Fibroblast of lung (primary cell): ENCODE measurements around the gene SLC6A1.

Source experiments
- EZH2 ChIP-seq: IDR thresholded peaks from 2 replicates; pipeline ENCODE4 v1.5.1; 2012; ENCODE audit warnings: low read length, control low read depth, mild to moderate bottlenecking; ENCODE audit errors: missing control alignments
- TF ChIP-seq, protein P1 (sequence below), 2 donors: IDR thresholded peaks in 1 of 2; conservative IDR thresholded peaks in 1 of 2; 1 replicate in 1 of 2; 2 replicates in 1 of 2; pipeline ENCODE4 v1.5.1; 2011 to 2012; ENCODE audit warnings: low read length in 2 of 2, control low read depth in 1 of 2, inconsistent platforms in 1 of 2, low read depth in 1 of 2, mild to moderate bottlenecking in 1 of 2

GRCh38 chr3:10977892-10978510, 14.5 kb upstream of the SLC6A1 start:
- TF ChIP-seq, protein P1, sequence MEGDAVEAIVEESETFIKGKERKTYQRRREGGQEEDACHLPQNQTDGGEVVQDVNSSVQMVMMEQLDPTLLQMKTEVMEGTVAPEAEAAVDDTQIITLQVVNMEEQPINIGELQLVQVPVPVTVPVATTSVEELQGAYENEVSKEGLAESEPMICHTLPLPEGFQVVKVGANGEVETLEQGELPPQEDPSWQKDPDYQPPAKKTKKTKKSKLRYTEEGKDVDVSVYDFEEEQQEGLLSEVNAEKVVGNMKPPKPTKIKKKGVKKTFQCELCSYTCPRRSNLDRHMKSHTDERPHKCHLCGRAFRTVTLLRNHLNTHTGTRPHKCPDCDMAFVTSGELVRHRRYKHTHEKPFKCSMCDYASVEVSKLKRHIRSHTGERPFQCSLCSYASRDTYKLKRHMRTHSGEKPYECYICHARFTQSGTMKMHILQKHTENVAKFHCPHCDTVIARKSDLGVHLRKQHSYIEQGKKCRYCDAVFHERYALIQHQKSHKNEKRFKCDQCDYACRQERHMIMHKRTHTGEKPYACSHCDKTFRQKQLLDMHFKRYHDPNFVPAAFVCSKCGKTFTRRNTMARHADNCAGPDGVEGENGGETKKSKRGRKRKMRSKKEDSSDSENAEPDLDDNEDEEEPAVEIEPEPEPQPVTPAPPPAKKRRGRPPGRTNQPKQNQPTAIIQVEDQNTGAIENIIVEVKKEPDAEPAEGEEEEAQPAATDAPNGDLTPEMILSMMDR (conservative IDR thresholded peaks at IDR 0.05 in 1 of 2, IDR thresholded peaks at IDR 0.05 in 1 of 2; ENCODE audit: low read depth in 1 of 2, low read length in 2 of 2) = no peak
- TF ChIP-seq EZH2 = no peak
